K562 (cell line): Measurements from ENCODE around the gene FAM98C. TPM values are rescaled to one million over a fixed set of nuclear protein-coding genes. Genes with fewer than 3 reads are reported as not detected.

Source experiments
- ATAC-seq: fragments of 200-7000 bp; cut with Tn5 transposase; 3 replicates; pipeline ENCODE4 v1.9.1; 2020; ENCODE audit warnings: moderate library complexity
- BruUV-seq: library from RNA; stranded (reverse); fragments of 400-500 nt; replicated peaks from 2 replicates; lab custom pipeline; 2021; lab: Mats Ljungman, UMichigan
- CTCF ChIA-PET: fragments of 300-600 bp; formaldehyde crosslinking; extraction: SDS; loops from one replicate; lab custom pipeline; 2021; ENCODE audit warnings: low intra/inter-chr PET ratio; lab: Yijun Ruan, JAX
- POLR2A ChIA-PET: fragments of 300-600, 350-650 bp; sonication (Branson Sonifier 250); formaldehyde crosslinking; extraction: SDS; loops from one replicate; lab custom pipeline; 2021; ENCODE audit warnings: antibody characterized with exemption, inconsistent platforms; lab: Yijun Ruan, JAX
- DNase-seq, 4 experiments: peaks; one replicate each; pipeline versions ENCODE4 v3.0.0 to v3.0.0-alpha.2; 2011 to 2018; ENCODE audit warnings: low spot score in 3 of 4, mixed read lengths in 3 of 4; ENCODE audit errors: extremely low read depth in 1 of 4
- FAIRE-seq: peaks from 2 replicates; lab custom pipeline; 2011; peaks lifted over from hg19 to GRCh38; lab: Jason Lieb, UNC
- H2AFZ ChIP-seq: 2 replicates; pipeline ENCODE4 v1.6.0; 2011; ENCODE audit warnings: low read depth, low read length, control low read depth, inconsistent platforms
- H3K27ac ChIP-seq: fragments of 200-600 bp; 3 replicates; pipeline ENCODE4 v1.8.0; 2011; ENCODE audit warnings: low read depth, mild to moderate bottlenecking, control low read depth, inconsistent platforms, low read length, moderate library complexity, mixed read lengths; ENCODE audit errors: extremely low read depth
- H3K27me3 ChIP-seq, 2 experiments: fragments of 300-600 bp in 1 of 2; 2 replicates in 1 of 2; 3 replicates in 1 of 2; pipeline versions ENCODE4 v1.6.0 to v1.8.0; 2011; ENCODE audit warnings: inconsistent platforms in 2 of 2, low read length in 2 of 2, mild to moderate bottlenecking in 1 of 2, mixed read lengths in 1 of 2, moderate library complexity in 1 of 2; ENCODE audit not compliant: control insufficient read depth in 2 of 2, insufficient read depth in 2 of 2
- H3K36me3 ChIP-seq: fragments of 300-600 bp; 3 replicates; pipeline ENCODE4 v1.8.0; 2011; ENCODE audit warnings: mild to moderate bottlenecking, low read length, inconsistent platforms; ENCODE audit not compliant: control insufficient read depth, insufficient read depth
- H3K4me1 ChIP-seq, 2 experiments: fragments of 200-600 bp in 1 of 2; replicated peaks in 1 of 2; 2 replicates in 1 of 2; 3 replicates in 1 of 2; pipeline versions ENCODE4 v1.5.1 to v1.8.0; 2011; ENCODE audit warnings: inconsistent platforms in 2 of 2, low read length in 2 of 2, mild to moderate bottlenecking in 1 of 2, mixed read lengths in 1 of 2, moderate library complexity in 1 of 2; ENCODE audit not compliant: control insufficient read depth in 2 of 2, insufficient read depth in 2 of 2
- H3K4me2 ChIP-seq: 2 replicates; pipeline ENCODE4 v1.6.1; 2011; ENCODE audit warnings: low read length, control low read depth, inconsistent platforms, mixed read lengths; ENCODE audit not compliant: insufficient read depth
- H3K4me3 ChIP-seq: fragments of 200-600 bp; sonication (generic), shearing (Covaris generic); 2 replicates; pipeline ENCODE4 v1.5.1; 2016; ENCODE audit warnings: control low read depth, inconsistent platforms
- H3K79me2 ChIP-seq: fragments of 200-600 bp; 3 replicates; pipeline ENCODE4 v1.8.0; 2011; ENCODE audit warnings: low read length, inconsistent platforms; ENCODE audit not compliant: control insufficient read depth, insufficient read depth
- H3K9ac ChIP-seq, 2 experiments: 2 replicates each; pipeline versions ENCODE4 v1.6.0 to v1.6.1; 2011; ENCODE audit warnings: low read depth in 2 of 2, low read length in 2 of 2, control low read depth in 1 of 2, inconsistent platforms in 1 of 2, mild to moderate bottlenecking in 1 of 2, mixed read lengths in 1 of 2; ENCODE audit not compliant: insufficient read depth in 1 of 2
- H3K9me1 ChIP-seq: one replicate; pipeline ENCODE4 v1.6.0; 2011; ENCODE audit warnings: inconsistent platforms, mild to moderate bottlenecking, low read length, moderate library complexity; ENCODE audit not compliant: control insufficient read depth, insufficient read depth
- H3K9me3 ChIP-seq: replicated peaks from 2 replicates; pipeline ENCODE4 v1.5.1; 2011; ENCODE audit warnings: low read depth, low read length, inconsistent platforms; ENCODE audit not compliant: control insufficient read depth, insufficient read depth
- H4K20me1 ChIP-seq: replicated peaks from 2 replicates; pipeline ENCODE4 v1.6.1; 2011; ENCODE audit warnings: low read length, inconsistent platforms, mixed read lengths; ENCODE audit not compliant: control insufficient read depth, insufficient read depth
- CBFB ChIP-seq: sonication (generic); formaldehyde crosslinking; IDR thresholded peaks from 2 replicates; pipeline ENCODE4 v1.4.0; 2020; ENCODE audit warnings: mild to moderate bottlenecking, missing genetic modification reagents
- HSF4 ChIP-seq: fragments of 250-450 bp; sonication (Bioruptor Pico); IDR thresholded peaks from 2 replicates; pipeline ENCODE4 v2.1.2; 2022; ENCODE audit warnings: mild to moderate bottlenecking, moderate library complexity, borderline replicate concordance
- JUND ChIP-seq, 2 experiments: IDR thresholded peaks; 2 replicates in 1 of 2; 3 replicates in 1 of 2; pipeline ENCODE4 v1.6.1; 2011; ENCODE audit warnings: borderline replicate concordance in 2 of 2, low read depth in 2 of 2, low read length in 2 of 2, improper control_type of control experiment in 1 of 2, missing biosample characterization in 1 of 2, missing genetic modification characterization in 1 of 2, missing genetic modification reagents in 1 of 2
- MEF2A ChIP-seq: IDR thresholded peaks from 2 replicates; pipeline ENCODE4 v1.6.1; 2011; ENCODE audit warnings: low read depth, mild to moderate bottlenecking, low read length, moderate library complexity; ENCODE audit not compliant: control insufficient read depth
- NR1H2 ChIP-seq: sonication (generic); formaldehyde crosslinking; IDR thresholded peaks from 2 replicates; pipeline ENCODE4 v1.4.0; 2020; ENCODE audit warnings: mild to moderate bottlenecking, missing genetic modification reagents
- RBBP5 ChIP-seq: fragments of 200-600 bp; sonication (generic); IDR thresholded peaks from 2 replicates; pipeline ENCODE4 v1.6.1; 2012; ENCODE audit warnings: borderline replicate concordance, mild to moderate bottlenecking, low read length, control low read depth, inconsistent platforms; ENCODE audit not compliant: insufficient read depth, poor library complexity, severe bottlenecking
- ZNF311 ChIP-seq: fragments of 250-450 bp; sonication (Bioruptor Pico); IDR thresholded peaks from 2 replicates; pipeline ENCODE4 v1.4.0; 2020; ENCODE audit warnings: mild to moderate bottlenecking, moderate library complexity
- ZNF77 ChIP-seq: fragments of 250-450 bp; sonication (Bioruptor Pico); IDR thresholded peaks from 2 replicates; pipeline ENCODE4 v1.5.0; 2020
- WGBS: fragments of 100-300 bp; shearing (Covaris generic); methylation state at CpG from one replicate; pipeline ENCODE4 v1.1.6; 2016; ENCODE audit warnings: low coverage, mixed read lengths; ENCODE audit not compliant: insufficient coverage; ENCODE audit errors: missing lambda C conversion rate; 5-methylcytosine and 5-hydroxymethylcytosine counted together
- in situ Hi-C: fragments of 300-500 bp; cut with MboI; formaldehyde crosslinking; loops from 4 replicates; pipeline ENCODE4 v1.15.0; 2018; ENCODE audit warnings: inconsistent platforms, mixed read lengths
- intact Hi-C: fragments of 100-400 bp; cut with micrococcal nuclease; formaldehyde crosslinking; loops from 2 replicates; pipeline ENCODE4 v1.14.2; 2022
- polyA plus RNA-seq, 8 experiments: library from polyadenylated mRNA; depleted of rRNA in 4 of 8; stranded (reverse) in 5 of 8; unstranded in 3 of 8; fragments of >200 nt; fragmentation: Nextera tagmentation in 2 of 8; fragmentation: Illumina TruSeq in 1 of 8; extraction: Ambion mirVana in 2 of 8; extraction: Trizol in 1 of 8; gene quantifications; 2 replicates each; pipeline versions ENCODE4 v1.2.1 to v1.2.3, GENCODE V29; 2011 to 2014; ENCODE audit warnings: inconsistent platforms in 1 of 8, missing spikeins in 1 of 8
- total RNA-seq, 7 experiments: library from RNA; depleted of rRNA in 6 of 7; stranded (reverse); fragments of >200 nt in 6 of 7; fragmentation: Illumina TruSeq in 2 of 7; extraction: Trizol in 2 of 7; gene quantifications; 2 replicates each; pipeline versions ENCODE4 v1.2.1 to v1.2.3, GENCODE V29; 2011 to 2021; ENCODE audit warnings: low replicate concordance in 1 of 7
- TF ChIP-seq, protein P1 (sequence below): fragments of 450-650 bp; formaldehyde crosslinking; IDR thresholded peaks from 2 replicates; pipeline ENCODE4 v1.4.0; 2022; ENCODE audit warnings: mild to moderate bottlenecking, moderate library complexity

FAM98C gene
- total and polyA plus RNA-seq, 9 of the 15 experiments (the other 6 are each of a cell fraction or from before 2014, with no cell fraction given): 1.7 to 43.8 (median 13.7) TPM

DNA sequence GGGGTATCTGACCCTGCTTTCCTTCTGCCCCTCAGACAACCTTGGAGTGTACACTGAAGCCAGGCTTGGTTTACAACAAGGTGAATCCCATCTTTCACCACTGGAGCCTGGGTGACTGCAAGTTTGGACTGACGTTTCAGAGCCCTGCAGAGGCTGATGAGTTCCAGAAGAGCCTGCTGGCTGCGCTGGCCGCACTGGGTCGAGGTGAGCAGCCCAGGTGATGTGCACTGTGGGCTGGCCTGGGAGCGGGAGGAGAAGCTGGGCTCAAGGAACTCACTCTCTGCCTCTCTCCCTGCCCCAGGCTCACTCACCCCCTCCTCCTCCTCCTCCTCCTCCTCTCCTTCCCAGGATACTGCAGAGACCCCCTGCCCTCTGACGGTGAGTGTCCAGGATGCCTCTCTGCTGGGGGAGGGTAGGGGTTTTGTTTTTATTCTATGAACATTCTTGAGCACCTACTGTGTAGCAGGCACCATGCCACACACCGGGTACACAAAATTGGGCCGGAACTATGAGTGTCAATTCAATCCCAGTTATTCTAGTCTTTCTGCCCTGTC, 10.9 kb upstream of the FAM98C start:
- no peak for DNase-seq
- no peak for ATAC-seq
- H3K4me3 ChIP-seq: no peak overlapping the region
- no peak overlapping the region for H3K4me2 ChIP-seq
- CTCF ChIA-PET: no interaction called here
- FAIRE-seq: peak; percentile 29
- no peaks in the 10 kb centered on the region for H3K36me3 ChIP-seq
- no peak for TF ChIP-seq MEF2A
- TF ChIP-seq CBFB: no peak
- no peak for TF ChIP-seq HSF4 (CRISPR knock-in tag)
- TF ChIP-seq JUND (IDR thresholded peaks at IDR 0.05; ENCODE audit: borderline replicate concordance, low read depth, low read length): no peak
- TF ChIP-seq JUND (tag; IDR thresholded peaks at IDR 0.05; ENCODE audit: borderline replicate concordance, low read depth, low read length): no peak
- TF ChIP-seq NR1H2 (CRISPR knock-in tag): no peak
- TF ChIP-seq, protein P1, sequence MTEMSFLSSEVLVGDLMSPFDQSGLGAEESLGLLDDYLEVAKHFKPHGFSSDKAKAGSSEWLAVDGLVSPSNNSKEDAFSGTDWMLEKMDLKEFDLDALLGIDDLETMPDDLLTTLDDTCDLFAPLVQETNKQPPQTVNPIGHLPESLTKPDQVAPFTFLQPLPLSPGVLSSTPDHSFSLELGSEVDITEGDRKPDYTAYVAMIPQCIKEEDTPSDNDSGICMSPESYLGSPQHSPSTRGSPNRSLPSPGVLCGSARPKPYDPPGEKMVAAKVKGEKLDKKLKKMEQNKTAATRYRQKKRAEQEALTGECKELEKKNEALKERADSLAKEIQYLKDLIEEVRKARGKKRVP: no peak
- no peak for TF ChIP-seq RBBP5
- TF ChIP-seq ZNF77 (CRISPR knock-in tag): no peak
- no peak for TF ChIP-seq ZNF311 (CRISPR knock-in tag)
- no peak overlapping the region for H2AFZ ChIP-seq
- H3K4me1 ChIP-seq: peaks cover 16 to 54% of the 10 kb centered on the region in 2 experiments; a peak in 4 of 5 replicates
- H3K9ac ChIP-seq: peak overlapping the region in 1 of 2 experiments; percentile 48; a peak in 2 of 4 replicates
- BruUV-seq: no TSS peak
- no peak overlapping the region for H3K27ac ChIP-seq
- no peaks in the 10 kb centered on the region for H3K27me3 ChIP-seq
- in situ Hi-C loops: no loop called here
- intact Hi-C loops: no loop called here
- no peaks in the 10 kb centered on the region for H4K20me1 ChIP-seq
- no peaks in the 10 kb centered on the region for H3K9me1 ChIP-seq
- H3K79me2 ChIP-seq: no peaks in the 10 kb centered on the region
- 0 out of 2 replicates have a peak, but pooled peaks cover 2% of the 10 kb centered on the region for H3K9me3 ChIP-seq
- 39% methylated on average over 8 of the region's 8 CpGs for WGBS
- POLR2A ChIA-PET: interaction anchor here (1.3 kb wide), 1 partner anchor 11 kb away, joined by 5 read pairs; the partner anchor contains the start of gene FAM98C
